Measurements from ENCODE around the gene DOP1A. TPM values are rescaled to one million over a fixed set of nuclear protein-coding genes. Genes with fewer than 3 reads are reported as not detected.

Gene DOP1A
- total RNA-seq, 4 donors from 2014 or later: 25.8 to 52.9 (median 40.6) TPM

GRCh38 chr6:83126223-83126622 lies 58.8 kb downstream of the DOP1A start:
- no peaks in the 10 kb centered on the region for H3K27me3 ChIP-seq
- H3K27ac ChIP-seq: no peak overlapping the region
- intact Hi-C loops (cut with DNase I; ENCODE audit: low total_unique reads) (no loop called here), in situ Hi-C loops (cut with MboI; ENCODE audit: low pct_ligation_motif_present in 1 of 4, low pct_unique_long_range_greater_than_20kb in 1 of 4, low sequenced_read_pairs in 3 of 4) (no loop called here)
- H3K4me1 ChIP-seq: no peaks in the 10 kb centered on the region
- WGBS, 2 donors (ENCODE audit: low coverage in 1 of 2): 88 to 95% methylated on average over 2 of the region's 2 CpGs
- H3K4me3 ChIP-seq: no peak overlapping the region
- H3K36me3 ChIP-seq: peaks cover 0 to 77% (median 17%) of the 10 kb centered on the region in 4 donors
- no peak for DNase-seq
- no peaks in the 10 kb centered on the region for H3K9me3 ChIP-seq
- TF ChIP-seq POLR2AphosphoS5 (IDR thresholded peaks at IDR 0.05) (no peak), EP300 (IDR thresholded peaks at IDR 0.05; ENCODE audit: low read depth) (no peak), POLR2A (IDR thresholded peaks at IDR 0.05) (no peak), CTCF (IDR thresholded peaks at IDR 0.05) (no peak)

GRCh38 chr6:83126807-83127206 lies 59.3 kb downstream of the DOP1A start:
- Histone ChIP-seq H3K9me3 (no peaks in the 10 kb centered on the region), H3K27me3 (no peaks in the 10 kb centered on the region), H3K27ac (no peak overlapping the region), H3K4me3 (no peak overlapping the region), H3K4me1 (no peaks in the 10 kb centered on the region), H3K36me3 (peaks cover 0 to 74% (median 19%) of the 10 kb centered on the region in 4 donors)
- 91 to 96% methylated on average over 5 of the region's 5 CpGs for WGBS, 2 donors (ENCODE audit: low coverage in 1 of 2)
- DNase-seq: no peak
- intact Hi-C loops (cut with DNase I; ENCODE audit: low total_unique reads): no loop called here
- in situ Hi-C loops (cut with MboI; ENCODE audit: low pct_ligation_motif_present in 1 of 4, low pct_unique_long_range_greater_than_20kb in 1 of 4, low sequenced_read_pairs in 3 of 4): no loop called here
- no peak for TF ChIP-seq EP300 (IDR thresholded peaks at IDR 0.05; ENCODE audit: low read depth)
- no peak for TF ChIP-seq POLR2A (IDR thresholded peaks at IDR 0.05)
- no peak for TF ChIP-seq POLR2AphosphoS5 (IDR thresholded peaks at IDR 0.05)
- no peak for TF ChIP-seq CTCF (IDR thresholded peaks at IDR 0.05)

GRCh38 chr6:83127258-83127657 lies 59.8 kb downstream of the DOP1A start:
- no peak overlapping the region for H3K27ac ChIP-seq
- no peaks in the 10 kb centered on the region for H3K27me3 ChIP-seq
- no peak overlapping the region for H3K4me3 ChIP-seq
- 90 to 93% methylated on average over 5 of the region's 5 CpGs for WGBS, 2 donors (ENCODE audit: low coverage in 1 of 2)
- DNase-seq: no peak
- no peaks in the 10 kb centered on the region for H3K4me1 ChIP-seq
- TF ChIP-seq CTCF (IDR thresholded peaks at IDR 0.05) (no peak), POLR2A (IDR thresholded peaks at IDR 0.05) (no peak), POLR2AphosphoS5 (IDR thresholded peaks at IDR 0.05) (no peak), EP300 (IDR thresholded peaks at IDR 0.05; ENCODE audit: low read depth) (no peak)
- H3K36me3 ChIP-seq: peaks cover 0 to 72% (median 19%) of the 10 kb centered on the region in 4 donors
- no peaks in the 10 kb centered on the region for H3K9me3 ChIP-seq
- intact Hi-C loops (cut with DNase I; ENCODE audit: low total_unique reads): no loop called here
- in situ Hi-C loops (cut with MboI; ENCODE audit: low pct_ligation_motif_present in 1 of 4, low pct_unique_long_range_greater_than_20kb in 1 of 4, low sequenced_read_pairs in 3 of 4): no loop called here

GRCh38 chr6:83127976-83128375 lies 60.5 kb downstream of the DOP1A start:
- in situ Hi-C loops (cut with MboI; ENCODE audit: low pct_ligation_motif_present in 1 of 4, low pct_unique_long_range_greater_than_20kb in 1 of 4, low sequenced_read_pairs in 3 of 4): no loop called here
- intact Hi-C loops (cut with DNase I; ENCODE audit: low total_unique reads): no loop called here
- TF ChIP-seq EP300 (IDR thresholded peaks at IDR 0.05; ENCODE audit: low read depth) (no peak), POLR2A (IDR thresholded peaks at IDR 0.05) (no peak)

GRCh38 chr6:83132121-83132520 lies 64.7 kb downstream of the DOP1A start:
- Histone ChIP-seq H3K36me3 (peaks cover 0 to 59% (median 18%) of the 10 kb centered on the region in 4 donors), H3K4me1 (no peaks in the 10 kb centered on the region), H3K27ac (no peak overlapping the region), H3K4me3 (no peak overlapping the region), H3K27me3 (no peaks in the 10 kb centered on the region), H3K9me3 (no peaks in the 10 kb centered on the region)
- DNase-seq: no peak
- intact Hi-C loops (cut with DNase I; ENCODE audit: low total_unique reads) (no loop called here), in situ Hi-C loops (cut with MboI; ENCODE audit: low pct_ligation_motif_present in 1 of 4, low pct_unique_long_range_greater_than_20kb in 1 of 4, low sequenced_read_pairs in 3 of 4) (no loop called here)
- WGBS, 2 donors (ENCODE audit: low coverage in 1 of 2): 79 to 84% methylated on average over 2 to 3 of the region's 3 CpGs
- TF ChIP-seq POLR2AphosphoS5 (IDR thresholded peaks at IDR 0.05) (no peak), EP300 (IDR thresholded peaks at IDR 0.05; ENCODE audit: low read depth) (no peak), CTCF (IDR thresholded peaks at IDR 0.05) (no peak), POLR2A (IDR thresholded peaks at IDR 0.05) (no peak)

More at GRCh38 chr6:83127976-83128375, 60.5 kb downstream of the DOP1A start:
- 100% methylated on average over 2 of the region's 2 CpGs; no CpG with 5 or more reads in 1 of the 2 donors for WGBS, 2 donors (ENCODE audit: low coverage in 1 of 2)
- DNase-seq: no peak
- no peak overlapping the region for H3K4me3 ChIP-seq
- H3K4me1 ChIP-seq: no peaks in the 10 kb centered on the region
- no peaks in the 10 kb centered on the region for H3K27me3 ChIP-seq
- H3K27ac ChIP-seq: no peak overlapping the region
- H3K36me3 ChIP-seq: peaks cover 0 to 73% (median 20%) of the 10 kb centered on the region in 4 donors
- H3K9me3 ChIP-seq: no peaks in the 10 kb centered on the region
